Umbilical cord (tissue), 2 donors: ENCODE results near the gene ZBTB16. TPM values are rescaled to one million over a fixed set of nuclear protein-coding genes. Genes with fewer than 3 reads are reported as not detected.

Experiments
- DNase-seq: peaks from one replicate; pipeline ENCODE4 v3.0.0-alpha.2; 2015; ENCODE audit warnings: low spot score
- total RNA-seq: library from RNA; depleted of rRNA; stranded (reverse); fragments of >200 nt; gene quantifications from one replicate; pipeline ENCODE4 v1.2.3, GENCODE V29; 2014; ENCODE audit warnings: low replicate concordance; ENCODE audit not compliant: insufficient read depth

ZBTB16 gene
- total RNA-seq, 1 donor from 2014 or later, result 83.3 TPM

DNA sequence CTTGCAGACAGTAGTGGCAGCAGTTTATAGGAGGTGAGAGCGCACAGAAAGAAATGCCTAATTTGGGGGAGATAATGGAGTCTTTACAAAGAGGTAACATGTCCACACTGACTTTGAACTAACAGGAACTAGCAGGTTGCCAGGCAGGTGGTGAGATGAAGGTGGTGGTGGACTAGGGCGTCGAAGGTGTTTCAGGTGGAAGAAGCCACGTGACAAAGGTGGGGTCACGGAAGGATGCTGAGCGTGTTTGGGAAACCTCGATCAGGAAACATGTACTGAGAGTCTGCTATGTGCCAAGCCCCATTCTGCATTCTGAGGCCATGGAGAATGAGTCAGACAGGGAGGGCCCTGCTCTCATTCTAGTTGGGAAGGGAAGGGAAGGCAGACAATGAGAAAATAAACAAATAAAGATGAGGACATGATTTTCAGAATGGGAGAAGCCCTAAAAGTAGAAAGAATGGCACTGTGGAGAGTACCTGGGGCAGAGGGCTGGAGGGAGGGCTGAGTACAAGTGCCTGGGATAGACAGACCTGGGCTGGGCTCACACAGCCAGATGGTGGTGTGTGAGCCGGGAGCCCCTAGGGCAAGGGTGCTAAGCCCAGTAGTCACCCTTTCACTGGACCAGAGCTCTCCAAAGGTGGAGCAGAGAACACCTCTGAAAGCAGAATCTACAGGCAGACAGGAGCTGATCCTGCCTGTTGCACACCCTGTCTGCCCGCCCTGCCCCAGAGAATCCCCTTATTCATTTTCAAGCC lies 220.5 kb downstream of the ZBTB16 start:
- no peak for DNase-seq

DNA sequence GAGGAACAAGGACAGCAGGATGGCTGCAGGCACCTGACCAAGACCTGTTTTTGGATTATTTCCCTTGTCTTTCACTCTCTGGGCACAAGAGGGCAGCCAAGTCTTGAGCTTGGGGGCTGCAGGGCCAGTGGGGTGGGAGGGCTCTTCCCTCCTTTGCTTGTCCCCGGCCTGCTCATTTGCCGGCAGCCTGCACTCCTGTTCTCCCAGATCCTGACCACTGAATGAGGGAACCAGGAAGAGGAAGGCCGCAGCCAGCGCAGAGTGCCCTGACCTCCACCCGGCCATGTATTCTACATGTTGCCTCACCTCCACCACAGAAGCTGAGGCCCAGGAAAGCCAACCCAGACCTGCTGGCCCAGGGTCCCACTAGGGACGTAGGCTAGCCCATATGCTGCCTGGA lies 221.2 kb downstream of the ZBTB16 start:
- DNase-seq, result peak; percentile 89

DNA sequence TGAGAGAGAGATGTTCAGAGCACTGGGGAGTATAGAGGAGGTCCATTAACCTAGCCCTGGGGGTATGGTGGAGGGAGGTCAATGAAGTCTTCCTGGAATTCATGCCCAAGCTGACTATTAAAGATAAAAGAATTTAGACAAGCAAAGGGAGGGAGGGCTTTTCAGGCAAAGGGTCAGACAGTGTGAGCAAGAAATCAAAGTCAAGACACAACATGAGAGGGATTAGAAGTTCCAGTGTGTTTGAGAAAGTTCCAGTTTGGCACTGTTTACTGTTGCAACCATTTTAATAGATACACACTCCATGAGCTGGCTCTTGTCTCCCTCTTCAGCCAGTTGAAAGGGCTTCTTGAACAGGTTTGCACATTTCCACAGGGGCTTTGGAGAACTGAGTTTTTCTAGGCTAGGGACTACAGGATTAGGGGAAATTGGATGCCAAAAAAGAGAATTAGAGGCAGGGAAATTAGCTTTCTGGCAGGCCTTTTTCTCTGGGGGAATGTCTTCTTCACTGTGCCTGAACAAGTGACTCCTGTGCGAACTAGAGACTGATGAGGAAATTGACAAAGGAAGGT lies 222.0 kb downstream of the ZBTB16 start:
- DNase-seq, result peak; percentile 78

DNA sequence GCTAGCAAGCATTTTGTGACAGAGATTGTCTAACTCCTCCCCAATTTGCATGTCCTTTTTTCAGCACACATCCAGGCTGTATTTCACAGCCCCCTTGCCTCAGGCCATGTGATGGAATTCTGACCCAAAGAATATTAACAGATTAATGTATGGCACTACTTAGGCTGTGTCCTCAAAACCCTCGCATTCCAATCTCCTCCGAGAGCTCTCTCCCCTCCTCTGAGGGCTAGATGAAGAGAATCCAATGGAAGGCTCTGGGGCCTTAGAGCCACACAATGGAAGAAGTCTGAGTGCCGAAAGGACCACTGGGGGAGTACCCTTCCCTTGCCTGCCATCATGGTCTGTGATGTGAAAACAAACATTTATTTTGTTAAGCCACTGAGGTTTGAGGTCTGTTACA lies 223.0 kb downstream of the ZBTB16 start:
- no peak for DNase-seq

DNA sequence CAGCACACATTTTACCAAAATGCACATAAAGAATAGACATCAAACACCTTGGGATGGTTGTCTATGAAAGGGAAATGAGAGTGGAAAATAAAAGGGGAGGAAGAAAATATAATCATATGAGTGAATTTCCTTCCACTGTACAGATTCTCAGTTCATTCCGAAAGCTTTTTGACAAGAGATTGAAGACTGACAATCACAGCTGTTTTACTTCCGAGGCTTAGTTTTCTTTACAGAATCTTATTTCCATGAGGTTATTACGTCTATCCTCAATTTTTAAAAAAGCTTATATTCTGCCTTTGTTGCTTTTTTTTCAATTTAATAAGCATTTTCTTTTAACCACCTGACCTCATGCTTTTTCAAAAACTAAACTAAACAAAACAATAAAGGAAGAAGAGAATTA lies 223.9 kb downstream of the ZBTB16 start:
- DNase-seq, result no peak

GRCh38 chr11:114284021-114284420 lies 224.5 kb downstream of the ZBTB16 start:
- DNase-seq, result no peak

DNA sequence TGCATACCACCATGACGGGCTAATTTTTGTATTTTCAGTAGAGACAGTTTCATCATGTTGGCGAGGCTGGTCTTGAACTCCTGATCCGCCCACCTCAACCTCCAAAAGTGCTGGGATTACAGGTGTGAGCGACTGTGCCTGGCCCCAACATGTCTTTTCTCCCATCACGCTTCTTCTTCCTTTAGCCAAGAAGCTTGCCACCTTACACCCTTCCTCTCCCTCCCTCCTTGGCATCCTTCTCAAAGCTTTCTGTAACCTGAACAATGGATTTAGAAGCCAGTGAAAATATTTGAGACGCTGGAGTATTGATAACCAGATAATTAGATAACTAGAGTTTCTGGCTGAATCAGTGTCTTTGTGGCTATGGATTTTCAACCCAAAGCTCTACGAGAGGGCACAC lies 225.4 kb downstream of the ZBTB16 start:
- DNase-seq, result no peak

- no peak for DNase-seq
These were observed 226.1 kb downstream of the ZBTB16 start for GRCh38 chr11:114285599-114285998.

DNA sequence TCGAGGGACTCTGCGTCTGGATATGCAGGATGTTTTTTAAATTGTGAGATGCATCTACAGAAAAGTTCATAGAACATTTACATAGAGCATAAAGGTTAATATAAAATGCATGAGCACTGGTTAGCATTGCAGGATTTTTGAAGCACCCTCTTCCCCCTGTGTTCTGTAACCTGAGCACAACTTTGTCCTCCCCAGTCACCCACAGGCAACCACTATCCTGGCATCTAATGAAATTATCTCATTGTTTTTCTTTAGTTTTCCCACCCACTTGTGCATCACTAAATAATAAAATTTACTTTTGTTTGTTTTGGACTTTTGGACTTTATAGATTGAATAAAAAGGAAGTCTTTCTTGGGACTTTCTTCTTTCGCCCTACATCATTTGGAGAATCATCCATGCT lies 226.7 kb downstream of the ZBTB16 start:
- DNase-seq, result no peak

DNA sequence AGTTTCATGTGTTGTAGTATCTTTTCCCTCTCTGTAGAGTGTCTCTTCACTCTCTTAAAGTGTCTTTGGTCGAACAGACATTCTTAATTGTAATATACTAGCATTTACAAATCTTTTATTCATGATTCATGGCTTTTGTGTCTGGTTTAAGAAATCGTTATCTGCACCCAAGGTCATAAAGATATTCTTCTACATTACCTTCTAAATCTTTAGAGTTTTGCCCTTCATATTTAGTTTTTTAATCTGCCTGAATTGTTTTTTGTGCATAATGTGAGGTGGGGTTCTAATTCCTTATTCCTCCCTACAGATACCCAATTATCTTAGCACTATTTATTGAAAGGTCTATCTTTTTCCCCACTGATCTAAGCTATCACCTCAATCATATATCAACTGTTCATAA lies 227.6 kb downstream of the ZBTB16 start:
- no peak for DNase-seq

DNA sequence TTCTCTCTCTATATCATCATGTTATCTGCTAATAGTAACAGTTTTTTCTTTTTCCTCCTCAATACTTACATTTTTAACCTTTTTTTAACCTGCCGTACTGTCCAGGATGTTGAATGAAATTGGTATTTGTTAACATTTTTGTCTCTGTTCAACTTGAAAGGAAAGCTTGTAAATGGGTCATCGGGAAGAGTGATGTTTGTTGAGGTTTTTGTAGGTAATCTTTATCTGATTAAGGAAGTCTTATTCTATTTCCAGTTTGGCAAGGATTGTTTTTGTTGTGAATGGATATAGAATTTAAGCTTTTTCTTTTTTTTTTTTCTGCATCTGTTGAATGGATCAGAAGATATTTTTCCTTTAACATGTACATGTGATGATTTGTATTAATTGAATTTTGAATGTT lies 228.6 kb downstream of the ZBTB16 start:
- DNase-seq, result no peak

DNA sequence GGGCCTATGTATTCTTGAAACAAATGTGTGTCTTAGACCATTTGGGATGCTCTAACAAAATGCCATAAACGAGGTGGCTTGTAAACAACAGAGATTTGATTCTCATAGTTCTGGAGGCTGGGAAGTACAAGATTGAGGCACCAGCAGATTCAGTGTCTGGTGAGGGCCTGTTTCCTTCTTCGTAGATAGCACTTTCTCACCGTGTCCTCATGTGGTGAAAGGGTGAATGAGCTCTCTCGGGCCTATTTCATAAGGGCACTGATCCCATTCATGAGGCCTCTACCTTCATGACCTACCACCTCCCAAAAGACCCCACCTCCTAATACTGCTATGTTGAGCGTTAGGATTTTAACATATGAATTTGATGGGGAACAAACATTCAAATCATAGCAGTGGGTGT lies 230.3 kb downstream of the ZBTB16 start:
- DNase-seq, result no peak

GRCh38 chr11:114290503-114291235 lies 231.2 kb downstream of the ZBTB16 start:
- peak; percentile 73 for DNase-seq

DNA sequence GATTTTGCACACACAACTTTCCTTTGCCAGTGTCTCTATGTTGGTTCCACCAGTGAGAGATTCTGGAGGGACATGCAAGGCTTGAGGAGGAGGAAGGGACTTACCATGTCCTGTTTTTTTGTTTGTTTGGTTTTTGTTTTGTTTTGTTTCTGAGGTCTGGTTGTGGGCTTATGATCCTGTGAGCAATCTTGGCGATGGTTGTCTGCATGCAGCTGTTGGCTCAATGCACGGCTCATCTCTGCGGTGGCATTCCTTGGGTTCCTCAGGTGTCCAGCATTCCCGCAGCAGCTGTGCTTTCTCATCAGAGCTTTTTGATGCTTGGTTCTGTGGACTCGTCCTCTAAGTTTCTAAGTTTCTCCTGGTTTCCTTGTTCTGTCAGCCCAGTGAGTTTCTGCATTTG lies 231.9 kb downstream of the ZBTB16 start:
- peak; percentile 68 for DNase-seq

DNA sequence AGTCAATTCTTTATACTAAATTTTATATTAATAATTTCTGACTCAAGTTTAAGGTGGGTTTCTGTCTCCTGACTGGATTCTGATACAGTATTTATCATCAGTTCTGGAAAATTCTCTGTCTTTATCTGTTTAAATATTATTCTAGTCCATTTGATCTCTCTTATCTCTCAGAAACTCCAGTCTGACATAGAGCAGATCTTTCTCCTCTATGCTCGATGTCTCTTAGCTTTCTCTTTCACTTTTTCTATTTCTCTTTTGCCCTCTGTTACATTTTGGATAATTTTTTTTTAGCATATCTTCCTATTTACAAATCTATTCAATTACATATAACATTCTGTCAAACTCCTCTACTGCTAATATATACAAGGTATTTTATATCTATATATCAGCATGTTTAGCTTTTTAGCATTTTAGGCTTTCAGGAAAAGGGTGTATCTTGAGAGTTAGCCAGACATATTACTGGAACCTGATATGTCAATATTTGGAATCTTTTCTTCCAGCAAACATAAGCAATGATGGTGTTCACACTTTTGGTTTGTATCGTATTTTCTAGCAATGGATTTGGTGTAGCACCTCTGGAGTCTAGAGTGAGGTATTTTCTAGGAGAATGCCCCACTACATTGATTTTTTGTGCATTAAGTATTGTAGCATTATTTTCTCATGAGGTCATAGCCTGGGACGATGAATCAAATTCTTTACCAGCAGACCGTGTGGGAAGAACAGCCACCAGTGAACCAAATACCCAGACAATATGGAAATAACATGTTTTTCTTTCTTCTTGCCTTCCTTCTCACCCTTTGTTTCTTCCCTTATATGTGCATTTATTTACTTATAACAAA lies 232.6 kb downstream of the ZBTB16 start:
- peak; percentile 86 for DNase-seq

- no peak for DNase-seq
These were observed 233.7 kb downstream of the ZBTB16 start for GRCh38 chr11:114293201-114293711.

DNA sequence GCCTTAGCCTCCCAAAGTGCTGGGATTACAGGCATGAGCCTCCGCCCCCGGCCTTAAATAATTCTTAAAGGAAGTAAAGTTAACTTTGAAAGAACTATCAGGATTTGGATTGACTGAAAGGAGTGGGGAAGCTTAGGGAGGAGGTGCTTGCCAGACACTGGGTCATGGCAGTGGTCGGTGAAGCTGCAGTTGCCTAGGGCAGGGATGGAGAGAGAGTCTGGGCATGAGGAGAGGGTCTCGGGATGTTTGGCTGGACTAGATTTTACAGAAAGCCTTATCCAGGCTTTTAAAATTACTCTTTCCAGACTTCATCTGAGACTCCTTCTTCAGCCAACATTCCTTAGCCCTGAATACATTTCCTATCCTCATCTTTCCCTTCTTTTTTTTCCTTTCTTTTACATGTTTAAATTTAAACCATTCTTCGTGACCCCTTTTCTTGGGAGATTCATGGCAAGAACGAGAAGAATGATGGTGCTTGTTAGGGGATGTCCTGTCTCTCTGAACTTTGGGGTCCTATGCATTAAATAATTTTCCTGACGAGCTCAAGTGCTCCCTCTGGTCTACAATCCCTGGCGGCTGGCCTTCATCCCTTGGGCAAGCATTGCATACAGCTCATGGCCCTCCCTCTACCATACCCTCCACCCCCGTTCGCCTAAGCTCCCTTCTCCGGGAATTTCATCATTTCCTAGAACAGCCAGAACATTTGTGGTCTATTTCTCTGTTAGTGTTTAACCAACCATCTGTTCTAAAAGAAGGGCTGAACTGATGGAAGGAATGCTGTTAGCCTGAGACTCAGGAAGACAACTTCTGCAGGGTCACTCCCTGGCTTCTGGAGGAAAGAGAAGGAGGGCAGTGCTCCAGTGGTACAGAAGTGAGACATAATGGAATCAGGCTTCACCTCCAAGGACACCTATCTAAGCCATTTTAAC lies 236.4 kb downstream of the ZBTB16 start, which contains the start of gene NNMT:
Gene NNMT (plus strand): TSS at position 724 of the 929 bp plus-strand sequence. CDS start 158 bp downstream, at position 882.
- peak; percentile 92 for DNase-seq

GRCh38 chr11:114296605-114297372 lies 237.3 kb downstream of the ZBTB16 start:
- no peak for DNase-seq
